Cardiac septum (tissue), 1 donor: Measurements from ENCODE around the gene EGR2. TPM values are rescaled to one million over a fixed set of nuclear protein-coding genes. Genes with fewer than 3 reads are reported as not detected.

Experiments
- DNase-seq: peaks from one replicate; pipeline ENCODE4 v3.0.0-alpha.2; 2020; ENCODE audit warnings: low spot score
- intact Hi-C: fragments of 100-400 bp; cut with DNase I; formaldehyde crosslinking; loops from one replicate; pipeline ENCODE4 v1.14.0; 2022
- total RNA-seq: library from RNA; stranded (reverse); fragmentation: NEBNext Ultra II Directional; extraction: Animal tissue kit (Norgen Biotek cat#: 25700); gene quantifications from one replicate; pipeline ENCODE4 v1.2.1, GENCODE V29; 2021
- donor health status: DM: no; HTN: no; CAD: no.

The EGR2 gene
- total RNA-seq, 1 donor from 2014 or later: 4.8 TPM

- DNase-seq: no peak
- intact Hi-C loops: loop anchor here (5.0 kb wide), 6 partner anchors 57 to 382 kb away; no protein-coding TSS in a partner anchor
These were observed 3.2 kb upstream of the EGR2 start for GRCh38 chr10:62819141-62819920.

GRCh38 chr10:62818426-62819011, 2.4 kb upstream of the EGR2 start:
- intact Hi-C loops: loop anchor here (5.0 kb wide), 6 partner anchors 56 to 381 kb away; no protein-coding TSS in a partner anchor
- DNase-seq: no peak

DNA sequence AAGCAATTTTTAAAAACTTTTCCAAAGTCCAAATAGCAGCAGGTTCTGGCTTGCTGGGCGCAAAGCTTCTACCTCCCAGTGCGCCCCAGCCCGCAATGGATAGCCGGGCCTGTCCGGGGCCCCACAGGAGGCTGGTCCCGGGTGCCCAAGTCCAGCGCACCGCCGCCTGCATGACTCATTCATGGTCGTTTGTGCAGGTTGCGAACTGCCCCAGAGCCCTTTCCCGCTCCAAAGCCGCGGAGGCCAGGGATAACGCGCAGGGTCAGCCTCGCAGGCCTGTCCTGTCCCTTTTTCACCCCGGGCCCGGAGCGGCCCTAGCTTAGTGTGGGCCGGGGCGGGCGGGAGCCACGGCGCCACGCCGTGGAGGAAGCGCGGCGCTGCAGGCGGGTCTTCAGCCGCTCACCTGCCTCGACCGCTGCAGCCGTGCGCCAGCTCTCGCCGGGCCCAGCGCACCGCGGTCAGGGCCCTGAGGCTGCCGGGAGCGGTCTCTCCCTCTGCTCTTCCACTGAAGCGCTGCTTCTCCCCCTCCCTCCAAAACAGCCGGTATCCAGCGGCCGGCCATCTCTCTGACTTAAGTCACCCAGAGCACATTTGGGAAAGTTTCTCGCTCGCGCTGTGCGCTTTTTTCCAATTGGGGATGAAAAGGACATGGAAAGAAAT, 1.7 kb upstream of the EGR2 start:
- intact Hi-C loops: loop anchor here (2.0 to 5.0 kb wide), 7 partner anchors 56 to 381 kb away; no protein-coding TSS in a partner anchor
- DNase-seq: peak; percentile 92

DNA sequence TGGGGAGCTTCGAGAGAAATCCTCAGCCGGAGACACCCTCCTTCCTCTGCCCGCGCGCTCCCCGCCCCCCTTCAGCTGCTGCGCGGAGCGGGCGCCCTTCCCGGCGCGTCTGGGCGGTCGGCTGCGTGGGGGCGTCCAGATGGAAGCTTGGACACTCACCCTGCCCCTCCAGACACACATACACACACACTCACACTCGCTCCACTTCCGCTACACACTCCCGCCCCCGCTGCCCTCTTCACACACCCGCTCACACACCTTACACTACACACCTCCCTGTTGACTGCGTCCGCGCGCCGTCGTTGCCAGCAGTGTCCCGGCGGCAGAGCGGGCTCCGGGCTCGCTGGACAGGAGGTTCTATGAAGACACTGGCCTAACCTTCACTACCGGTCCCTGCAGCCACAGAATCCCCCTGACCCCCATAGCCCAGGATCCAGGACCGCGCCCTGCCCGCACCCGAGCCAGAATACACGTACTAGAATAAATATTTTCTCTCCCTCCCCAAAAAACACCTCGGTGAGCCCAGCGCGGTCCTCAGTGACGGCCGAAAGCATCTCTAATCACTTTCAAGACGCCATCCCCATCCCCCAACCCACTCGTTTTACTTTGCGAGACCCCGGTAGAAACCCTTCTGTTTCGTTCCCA, 1.1 kb upstream of the EGR2 start:
- DNase-seq: peak; percentile 83
- intact Hi-C loops: loop anchor here (2.0 to 5.0 kb wide), 7 partner anchors 55 to 380 kb away; no protein-coding TSS in a partner anchor

- no peak for DNase-seq
- intact Hi-C loops: loop anchor here (2.0 to 5.0 kb wide), 7 partner anchors 54 to 379 kb away; no protein-coding TSS in a partner anchor
These were observed 163 bp downstream of the EGR2 start for GRCh38 chr10:62816076-62816330.

DNA sequence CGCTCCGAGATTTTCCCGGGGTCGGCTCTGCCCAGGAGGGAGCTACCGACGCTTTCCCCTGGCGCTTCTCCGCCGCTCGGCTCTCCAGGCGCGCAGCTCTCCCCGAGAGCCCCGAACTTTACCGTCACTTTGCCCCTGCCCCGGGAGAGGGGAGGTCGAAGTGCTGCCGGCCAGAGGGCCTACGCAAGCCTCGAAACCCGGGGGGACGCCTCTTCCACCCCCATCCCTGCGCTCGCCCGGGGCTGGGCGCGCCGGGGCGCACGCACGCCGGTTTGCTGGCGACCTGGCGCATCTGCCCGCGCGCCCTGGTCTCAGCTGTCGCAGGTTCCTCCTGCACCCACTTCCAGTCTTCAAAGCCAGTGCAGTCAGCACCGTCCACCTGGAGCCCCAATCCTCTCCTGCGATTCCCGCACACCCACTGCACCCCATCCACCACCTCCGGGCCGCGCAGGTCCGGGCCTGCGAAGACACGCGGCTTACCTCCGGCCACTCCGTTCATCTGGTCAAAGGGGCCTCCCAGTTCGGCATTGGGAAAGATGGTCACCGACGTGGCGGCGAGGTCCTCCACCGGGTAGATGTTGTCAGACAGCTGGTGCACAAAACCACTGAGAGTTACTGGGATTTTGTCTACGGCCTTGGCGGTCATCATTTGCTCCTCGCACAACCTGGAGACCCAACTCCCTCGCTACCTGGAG, 638 bp downstream of the EGR2 start:
- intact Hi-C loops: loop anchor here (2.0 to 5.0 kb wide), 7 partner anchors 53 to 378 kb away; no protein-coding TSS in a partner anchor
- DNase-seq: peak; percentile 74

GRCh38 chr10:62814756-62815380, 1.3 kb downstream of the EGR2 start:
- DNase-seq: no peak
- intact Hi-C loops: loop anchor here (5.0 kb wide), 6 partner anchors 53 to 378 kb away; no protein-coding TSS in a partner anchor

DNA sequence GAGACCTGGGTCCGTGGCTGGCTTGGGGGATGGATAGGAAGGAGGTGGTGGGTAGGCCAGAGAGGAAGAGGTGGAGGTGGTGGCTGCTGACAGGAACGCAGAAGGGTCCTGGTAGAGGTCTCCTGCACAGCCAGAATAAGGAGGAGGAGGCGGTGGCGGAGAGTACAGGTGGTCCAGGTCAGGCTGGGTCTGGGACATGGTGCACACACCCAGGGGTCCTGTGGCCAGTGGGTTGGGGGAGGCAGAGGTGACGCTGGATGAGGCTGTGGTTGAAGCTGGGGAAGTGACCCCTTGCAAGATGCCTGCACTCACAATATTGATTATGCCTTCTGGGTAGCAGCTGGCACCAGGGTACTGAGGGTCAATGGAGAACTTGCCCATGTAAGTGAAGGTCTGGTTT, 2.2 kb downstream of the EGR2 start:
- no peak for DNase-seq
- intact Hi-C loops: no loop called here

DNA sequence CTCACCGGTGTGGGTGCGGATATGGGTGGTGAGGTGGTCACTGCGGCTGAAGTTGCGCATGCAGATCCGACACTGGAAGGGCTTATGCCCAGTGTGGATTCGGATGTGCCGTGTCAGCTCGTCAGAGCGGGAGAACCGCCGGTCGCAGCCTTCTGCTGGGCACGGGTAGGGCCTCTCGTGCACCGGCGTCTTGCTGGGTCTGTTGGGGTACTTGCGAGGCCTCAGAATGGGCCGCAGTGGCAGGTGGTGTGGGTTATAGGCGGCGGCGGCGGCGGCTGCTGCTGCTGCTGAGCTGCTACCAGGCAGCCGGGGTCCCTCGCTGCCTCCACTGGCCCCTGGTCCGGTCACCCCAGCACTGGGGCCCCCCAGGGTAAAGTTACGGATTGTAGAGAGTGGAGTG, 2.7 kb downstream of the EGR2 start:
- no peak for DNase-seq
- intact Hi-C loops: no loop called here

DNA sequence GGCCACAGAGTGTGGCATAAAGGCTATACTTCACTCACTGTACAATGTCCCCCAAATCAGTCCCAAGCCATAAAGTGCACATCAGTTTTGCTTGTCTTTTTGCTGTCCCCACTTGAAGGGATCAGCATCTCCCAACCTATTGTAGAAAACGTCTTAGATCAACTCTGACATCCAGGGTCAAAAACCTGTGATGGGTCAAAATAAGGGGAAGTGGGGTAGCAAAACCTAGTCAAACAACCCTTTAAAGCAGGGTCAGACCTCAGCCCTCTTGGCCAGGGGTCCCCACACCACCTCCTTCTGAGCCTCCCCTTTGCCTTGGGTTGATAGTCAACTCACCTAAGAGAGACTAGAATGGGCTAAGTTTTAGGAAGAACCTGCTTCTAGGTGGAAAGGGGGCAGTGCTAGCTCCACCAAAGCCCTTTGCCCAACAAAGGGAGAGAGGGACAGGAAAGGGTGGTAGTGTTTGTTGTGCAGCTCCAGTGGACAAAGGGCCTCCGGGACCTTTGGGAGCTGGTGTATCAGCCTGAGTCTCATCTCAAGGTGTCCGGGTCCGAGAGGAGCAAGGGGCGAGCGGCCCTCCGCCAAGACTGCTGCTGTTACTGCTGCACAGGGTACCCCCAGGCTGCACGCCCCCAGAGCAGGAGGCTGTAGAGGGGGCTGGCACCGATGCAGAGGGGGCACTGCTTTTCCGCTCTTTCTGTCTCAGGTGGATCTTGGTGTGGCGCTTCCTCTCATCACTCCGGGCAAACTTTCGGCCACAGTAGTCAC, 3.3 kb downstream of the EGR2 start:
- DNase-seq: no peak
- intact Hi-C loops: no loop called here

GRCh38 chr10:62811159-62811875, 4.8 kb downstream of the EGR2 start:
- intact Hi-C loops: no loop called here
- DNase-seq: no peak

DNA sequence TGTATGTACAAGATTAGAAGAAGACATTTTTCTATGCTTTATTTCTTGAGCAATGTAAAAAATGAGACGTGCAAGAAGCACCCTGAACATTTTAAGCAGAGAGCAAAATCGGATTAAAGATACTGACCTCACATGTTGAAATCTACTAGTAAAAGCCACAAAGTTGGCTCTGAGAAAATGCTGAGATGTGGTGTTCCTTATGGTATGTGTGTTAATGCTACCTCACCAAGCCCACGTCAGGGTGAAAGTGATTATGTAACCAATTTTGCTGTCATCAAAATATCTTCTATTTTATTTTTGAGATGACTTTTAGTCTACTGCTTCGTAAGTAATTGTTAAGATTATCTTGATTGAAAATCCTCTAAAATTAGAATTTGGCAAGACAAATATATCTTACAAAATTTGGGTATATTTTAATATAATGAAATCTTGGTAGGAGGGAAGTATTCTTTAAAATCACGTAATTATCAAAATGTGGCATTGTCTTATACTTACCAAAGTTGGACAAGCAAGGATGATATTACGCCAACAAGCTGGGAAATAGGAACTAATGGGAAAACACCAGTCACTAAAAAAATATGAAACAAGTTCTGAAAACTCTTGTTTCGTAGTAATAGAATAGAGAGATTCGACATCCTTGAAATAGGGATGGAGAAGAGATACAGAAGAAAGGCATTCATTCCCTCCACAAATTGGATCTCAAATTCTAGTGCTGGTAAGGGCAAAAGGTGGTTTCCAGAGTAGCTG, 5.8 kb downstream of the EGR2 start:
- DNase-seq: no peak
- intact Hi-C loops: no loop called here

- no peak for DNase-seq
- intact Hi-C loops: no loop called here
These were observed 9.9 kb downstream of the EGR2 start for GRCh38 chr10:62806251-62806650.

DNA sequence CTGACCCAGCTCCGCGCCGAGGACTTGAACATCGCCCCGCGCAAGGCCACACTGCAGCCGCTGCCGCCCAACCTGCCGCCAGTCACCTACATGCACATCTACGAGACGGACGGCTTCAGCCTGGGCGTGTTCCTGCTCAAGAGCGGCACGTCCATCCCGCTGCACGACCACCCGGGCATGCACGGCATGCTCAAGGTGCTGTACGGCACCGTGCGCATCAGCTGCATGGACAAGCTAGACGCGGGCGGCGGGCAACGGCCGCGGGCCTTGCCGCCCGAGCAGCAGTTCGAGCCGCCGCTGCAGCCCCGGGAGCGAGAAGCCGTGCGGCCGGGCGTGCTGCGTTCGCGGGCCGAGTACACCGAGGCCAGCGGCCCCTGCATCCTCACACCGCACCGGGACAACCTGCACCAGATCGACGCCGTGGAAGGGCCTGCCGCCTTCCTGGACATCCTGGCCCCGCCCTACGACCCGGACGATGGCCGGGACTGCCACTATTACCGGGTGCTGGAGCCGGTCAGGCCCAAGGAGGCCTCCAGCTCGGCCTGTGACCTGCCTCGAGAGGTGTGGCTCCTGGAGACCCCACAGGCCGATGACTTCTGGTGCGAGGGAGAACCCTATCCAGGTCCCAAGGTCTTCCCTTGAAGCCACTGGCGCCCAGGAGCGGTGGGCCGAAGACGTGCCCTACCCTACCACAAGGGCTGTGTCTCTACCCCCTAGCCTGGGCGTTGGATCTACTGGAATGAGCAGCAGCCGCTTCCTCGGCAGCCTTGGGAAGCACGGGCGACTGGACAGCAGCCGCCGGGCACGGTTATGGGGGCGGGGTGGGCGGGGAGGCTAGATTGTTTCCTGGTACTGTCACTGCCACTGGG, 10.7 kb downstream of the EGR2 start:
- no peak for DNase-seq
- intact Hi-C loops: loop anchor here (2.0 kb wide), 1 partner anchor 45 kb away; no protein-coding TSS in a partner anchor

- intact Hi-C loops: loop anchor here (2.0 kb wide), 1 partner anchor 44 kb away; no protein-coding TSS in a partner anchor
- DNase-seq: peak; percentile 92
These were observed 11.6 kb downstream of the EGR2 start, which contains the start of gene ADO for GRCh38 chr10:62804356-62805230. Gene ADO, plus strand, starts transcription at chr10:62804720. Its CDS starts 340 bp downstream, at chr10:62805060.
